Esophagus squamous epithelium (tissue), 5 donors: ENCODE data around the gene SCLY. TPM values are rescaled to one million over a fixed set of nuclear protein-coding genes. Genes with fewer than 3 reads are reported as not detected.

Source experiments
- DNase-seq: peaks from one replicate; lab custom pipeline; 2025; lab: John Stamatoyannopoulos, UW
- H3K27ac ChIP-seq, 4 donors: fragments of 200-600 bp; sonication (generic); one replicate each; pipeline ENCODE4 v1.5.1; 2016 to 2019; ENCODE audit warnings: mild to moderate bottlenecking in 1 of 4
- H3K27me3 ChIP-seq, 4 donors: fragments of 200-600 bp; sonication (generic); 1 replicate in 3 of 4; 2 replicates in 1 of 4; pipeline versions ENCODE4 v1.5.1 to v1.6.0; 2017 to 2021; ENCODE audit warnings: antibody characterized with exemption in 1 of 4
- H3K36me3 ChIP-seq, 3 donors: fragments of 200-600 bp; sonication (generic); one replicate each; pipeline ENCODE4 v1.5.1; 2016 to 2019
- H3K4me1 ChIP-seq, 3 donors: fragments of 200-600 bp; sonication (generic); one replicate each; pipeline ENCODE4 v1.5.1; 2017 to 2019
- H3K4me3 ChIP-seq, 4 donors: fragments of 200-600 bp; sonication (generic); 1 replicate in 3 of 4; 2 replicates in 1 of 4; pipeline ENCODE4 v1.5.1; 2016 to 2019; ENCODE audit warnings: mild to moderate bottlenecking in 2 of 4, moderate library complexity in 1 of 4
- H3K9me3 ChIP-seq, 3 donors: fragments of 200-600 bp; sonication (generic); one replicate each; pipeline ENCODE4 v1.5.1; 2016 to 2019
- CTCF ChIP-seq, 6 experiments: fragments of 450-650 bp in 4 of 6; fragments of 200-600 bp in 2 of 6; sonication (generic) in 2 of 6; IDR thresholded peaks; one replicate each; pipeline ENCODE4 v1.5.1; 2016 to 2019; ENCODE audit warnings: antibody characterized with exemption in 6 of 6, mild to moderate bottlenecking in 4 of 6, moderate library complexity in 4 of 6
- POLR2A ChIP-seq, 4 donors: fragments of 450-650 bp; IDR thresholded peaks; one replicate each; pipeline ENCODE4 v1.6.1; 2017; ENCODE audit warnings: antibody characterized with exemption in 4 of 4, mild to moderate bottlenecking in 4 of 4, moderate library complexity in 3 of 4
- WGBS, 2 donors: methylation state at CpG; one replicate each; pipeline ENCODE4 v1.1.5; 2018; 5-methylcytosine and 5-hydroxymethylcytosine counted together
- intact Hi-C: fragments of 100-400 bp; cut with DNase I; formaldehyde crosslinking; loops from one replicate; pipeline ENCODE4 v1.15.0; 2022
- total RNA-seq, 4 donors: library from RNA; depleted of rRNA; stranded (reverse); fragments of >200 nt; gene quantifications; one replicate each; pipeline ENCODE4 v1.1.0, GENCODE V29; 2016
- donor health status: DM: yes; HTN: yes; CAD: no.

SCLY gene
- total RNA-seq, 4 donors from 2014 or later: 3.0 to 14.0 (median 11.4) TPM

GRCh38 chr2:238069021-238069709, 8.4 kb downstream of the SCLY start:
- Histone ChIP-seq H3K27ac (no peak overlapping the region), H3K9me3 (no peaks in the 10 kb centered on the region), H3K4me1 (no peaks in the 10 kb centered on the region), H3K4me3 (no peak overlapping the region), H3K36me3 (peaks cover 0 to 88% (median 10%) of the 10 kb centered on the region in 3 donors), H3K27me3 (no peaks in the 10 kb centered on the region)
- WGBS, 2 donors: 80 to 81% methylated on average over 2 to 3 of the region's 10 CpGs
- no peak for TF ChIP-seq CTCF (IDR thresholded peaks at IDR 0.05)
- TF ChIP-seq POLR2A (IDR thresholded peaks at IDR 0.05): no peak
- intact Hi-C loops: no loop called here
- DNase-seq: no peak

DNA sequence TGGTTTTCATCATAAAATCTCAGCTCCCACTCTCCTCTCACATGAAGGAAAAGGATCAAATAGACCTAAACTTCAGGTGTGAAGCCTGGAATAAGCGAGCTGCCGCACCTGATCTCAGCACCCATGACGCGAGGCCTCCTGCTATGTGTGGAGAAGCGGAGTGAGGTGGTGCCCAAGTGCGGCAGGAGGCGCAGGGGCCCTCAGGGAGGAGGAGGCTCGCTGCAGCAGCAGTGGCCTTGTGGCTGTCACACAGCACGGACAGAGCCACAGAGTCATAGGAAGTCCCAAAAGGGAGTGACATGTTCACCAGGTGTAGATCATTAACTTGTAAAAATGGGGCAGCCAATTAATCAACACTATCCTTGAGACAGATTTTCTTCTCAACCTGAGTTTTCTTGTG, 9.1 kb downstream of the SCLY start:
- Histone ChIP-seq H3K36me3 (peaks cover 0 to 87% (median 10%) of the 10 kb centered on the region in 3 donors), H3K4me3 (no peak overlapping the region), H3K27me3 (no peaks in the 10 kb centered on the region), H3K4me1 (no peaks in the 10 kb centered on the region), H3K9me3 (no peaks in the 10 kb centered on the region), H3K27ac (no peak overlapping the region)
- DNase-seq: no peak
- WGBS, 2 donors: 88 to 98% methylated on average over 7 to 9 of the region's 9 CpGs
- intact Hi-C loops: no loop called here
- TF ChIP-seq CTCF (IDR thresholded peaks at IDR 0.05) (no peak), POLR2A (IDR thresholded peaks at IDR 0.05) (no peak)

DNA sequence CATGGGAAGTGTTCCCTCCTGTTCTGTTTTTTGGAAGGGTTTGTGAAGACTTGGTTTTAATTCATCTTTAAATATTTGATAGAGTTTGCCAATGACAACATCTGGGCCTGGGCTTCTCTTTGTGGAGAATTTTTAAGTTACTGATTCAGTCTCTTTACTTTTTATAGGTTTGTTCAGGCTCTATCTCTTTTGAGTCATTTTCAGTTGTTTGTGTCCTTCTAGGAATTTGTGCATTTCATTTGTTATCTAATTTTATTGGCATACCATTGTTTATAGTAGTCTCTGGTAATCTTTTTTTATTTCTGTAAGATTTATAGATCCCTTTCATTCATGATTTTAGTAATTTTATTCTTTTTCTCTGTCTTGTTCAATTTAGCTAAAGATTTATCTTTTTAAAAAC, 14.6 kb downstream of the SCLY start:
- Histone ChIP-seq H3K4me1 (no peaks in the 10 kb centered on the region), H3K27me3 (no peaks in the 10 kb centered on the region), H3K9me3 (no peaks in the 10 kb centered on the region), H3K4me3 (no peak overlapping the region), H3K36me3 (peaks cover 0 to 47% (median 0%) of the 10 kb centered on the region in 3 donors), H3K27ac (no peak overlapping the region)
- intact Hi-C loops: no loop called here
- TF ChIP-seq POLR2A (IDR thresholded peaks at IDR 0.05) (no peak), CTCF (IDR thresholded peaks at IDR 0.05) (no peak)
- no peak for DNase-seq

GRCh38 chr2:238077292-238077691, 16.5 kb downstream of the SCLY start:
- TF ChIP-seq POLR2A (IDR thresholded peaks at IDR 0.05) (no peak), CTCF (IDR thresholded peaks at IDR 0.05) (no peak)
- Histone ChIP-seq H3K4me1 (no peaks in the 10 kb centered on the region), H3K27me3 (no peaks in the 10 kb centered on the region), H3K4me3 (no peak overlapping the region), H3K9me3 (no peaks in the 10 kb centered on the region), H3K36me3 (peaks cover 0 to 46% (median 0%) of the 10 kb centered on the region in 3 donors), H3K27ac (no peak overlapping the region)
- WGBS, 2 donors: 89 to 94% methylated on average over 1 of the region's 1 CpG
- intact Hi-C loops: no loop called here
- no peak for DNase-seq

- 73 to 79% methylated on average over 2 of the region's 2 CpGs for WGBS, 2 donors
- no peak for DNase-seq
- no peak overlapping the region for H3K4me3 ChIP-seq
Observed at GRCh38 chr2:238079874-238080327, 19.1 kb downstream of the SCLY start.

More at GRCh38 chr2:238079874-238080327, 19.1 kb downstream of the SCLY start:
- intact Hi-C loops: no loop called here
- Histone ChIP-seq H3K27me3 (no peaks in the 10 kb centered on the region), H3K4me1 (no peaks in the 10 kb centered on the region), H3K9me3 (no peaks in the 10 kb centered on the region), H3K36me3 (peaks cover 0 to 48% (median 6%) of the 10 kb centered on the region in 3 donors), H3K27ac (no peak overlapping the region)
- TF ChIP-seq CTCF (IDR thresholded peaks at IDR 0.05) (no peak), POLR2A (IDR thresholded peaks at IDR 0.05) (no peak)
